ENCODE measurements around the gene SETD1A.
"Not testable (repeated sequence)": the region's sequence is repeated elsewhere in the genome, so short reads cannot be mapped to it uniquely, and the experiment has no call there.

Gene SETD1A

DNA sequence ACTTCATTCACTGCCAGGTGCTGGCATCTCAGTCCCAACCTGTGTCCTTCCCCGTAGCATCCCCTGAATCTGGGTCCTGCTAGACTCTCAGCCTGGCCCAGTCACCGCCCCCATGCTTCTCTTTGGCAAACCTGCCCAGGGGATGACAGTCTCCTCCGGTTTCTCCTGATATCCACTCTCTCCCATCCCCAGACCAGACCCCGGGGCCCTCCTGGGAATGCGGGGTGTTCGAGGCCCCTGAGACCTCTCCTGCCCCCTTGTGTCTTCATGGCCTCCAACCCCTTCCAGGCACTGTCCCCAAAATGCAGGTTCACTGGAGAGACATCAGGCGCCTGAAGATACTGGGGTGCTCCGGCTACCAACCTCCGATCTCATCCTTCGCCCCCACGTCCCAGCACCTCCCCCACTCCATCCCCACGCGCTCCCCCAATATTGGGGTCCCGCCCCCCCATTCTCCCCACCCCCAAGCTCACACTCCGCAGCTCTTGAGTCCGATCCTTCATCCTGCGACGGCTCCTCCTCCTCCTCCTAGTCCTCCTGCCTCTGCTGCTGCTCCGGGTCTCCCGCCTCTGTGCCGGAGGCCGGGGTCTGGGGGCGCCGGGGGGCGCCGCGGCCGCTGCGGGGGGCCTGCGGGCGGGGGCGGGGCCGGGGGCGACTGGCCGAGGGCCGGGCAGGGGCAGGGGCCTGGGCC is 52.5 kb downstream of the SETD1A start:
- TF ChIP-seq POLR2A (IDR thresholded peaks at IDR 0.05; ENCODE audit: extremely low read depth, insufficient read length) (no peak), MYC (IDR thresholded peaks at IDR 0.05; ENCODE audit: low read depth, low read length) (no peak)
- TF ChIP-seq, protein P1, sequence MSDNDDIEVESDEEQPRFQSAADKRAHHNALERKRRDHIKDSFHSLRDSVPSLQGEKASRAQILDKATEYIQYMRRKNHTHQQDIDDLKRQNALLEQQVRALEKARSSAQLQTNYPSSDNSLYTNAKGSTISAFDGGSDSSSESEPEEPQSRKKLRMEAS (IDR thresholded peaks at IDR 0.05; ENCODE audit: low read depth, low read length): no peak
- TF ChIP-seq, protein P2, sequence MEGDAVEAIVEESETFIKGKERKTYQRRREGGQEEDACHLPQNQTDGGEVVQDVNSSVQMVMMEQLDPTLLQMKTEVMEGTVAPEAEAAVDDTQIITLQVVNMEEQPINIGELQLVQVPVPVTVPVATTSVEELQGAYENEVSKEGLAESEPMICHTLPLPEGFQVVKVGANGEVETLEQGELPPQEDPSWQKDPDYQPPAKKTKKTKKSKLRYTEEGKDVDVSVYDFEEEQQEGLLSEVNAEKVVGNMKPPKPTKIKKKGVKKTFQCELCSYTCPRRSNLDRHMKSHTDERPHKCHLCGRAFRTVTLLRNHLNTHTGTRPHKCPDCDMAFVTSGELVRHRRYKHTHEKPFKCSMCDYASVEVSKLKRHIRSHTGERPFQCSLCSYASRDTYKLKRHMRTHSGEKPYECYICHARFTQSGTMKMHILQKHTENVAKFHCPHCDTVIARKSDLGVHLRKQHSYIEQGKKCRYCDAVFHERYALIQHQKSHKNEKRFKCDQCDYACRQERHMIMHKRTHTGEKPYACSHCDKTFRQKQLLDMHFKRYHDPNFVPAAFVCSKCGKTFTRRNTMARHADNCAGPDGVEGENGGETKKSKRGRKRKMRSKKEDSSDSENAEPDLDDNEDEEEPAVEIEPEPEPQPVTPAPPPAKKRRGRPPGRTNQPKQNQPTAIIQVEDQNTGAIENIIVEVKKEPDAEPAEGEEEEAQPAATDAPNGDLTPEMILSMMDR (IDR thresholded peaks at IDR 0.05; ENCODE audit: low read depth, low read length): no peak
- no peak overlapping the region for H3K4me3 ChIP-seq (ENCODE audit: low read depth, low read length)
- DNase-seq (ENCODE audit: low read depth): no peak

DNA sequence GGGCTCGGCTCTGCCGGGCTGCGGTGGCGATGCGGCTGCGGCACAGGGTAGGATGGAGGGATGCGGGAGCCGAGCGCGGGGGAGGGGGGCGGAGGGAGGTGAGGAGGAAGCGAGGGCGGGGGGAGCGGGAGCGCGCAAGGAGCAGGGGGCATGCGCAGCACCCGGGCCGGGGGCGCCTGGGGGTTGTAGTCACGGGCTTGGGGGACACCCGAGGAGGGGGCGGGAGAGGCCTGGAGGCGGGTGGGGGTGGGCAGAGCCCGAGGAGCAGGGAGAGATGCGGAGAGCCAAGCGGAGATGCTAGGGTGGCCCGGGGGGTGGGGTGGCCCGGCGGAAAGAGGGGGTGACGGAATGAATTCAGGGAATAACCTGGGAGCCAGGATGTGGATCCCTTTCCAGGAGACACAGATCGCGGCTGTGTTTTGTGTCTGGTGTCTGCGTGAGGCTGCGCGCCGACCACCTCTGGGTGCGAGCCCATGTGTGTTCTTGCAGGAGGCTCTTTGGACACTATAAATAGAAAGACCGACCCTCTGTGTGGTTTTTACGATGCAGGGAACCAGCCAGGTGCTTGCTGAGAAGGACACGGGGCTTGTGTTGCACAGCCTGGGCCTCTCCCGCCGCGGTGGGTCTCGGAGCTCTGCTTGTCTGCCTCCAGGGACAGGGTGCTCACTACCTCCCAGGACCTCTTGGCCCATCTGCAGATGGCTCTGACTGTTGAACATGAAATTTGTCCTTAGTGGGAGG is 53.2 kb downstream of the SETD1A start, which contains the start of gene STX1B:
Gene STX1B, minus strand, starts transcription at position 54 of the 741 bp plus-strand sequence. CDS start 242 bp downstream, outside the sequence.
- DNase-seq (ENCODE audit: low read depth): no peak
- TF ChIP-seq MYC (IDR thresholded peaks at IDR 0.05; ENCODE audit: low read depth, low read length) (no peak), POLR2A (IDR thresholded peaks at IDR 0.05; ENCODE audit: extremely low read depth, insufficient read length) (no peak)
- TF ChIP-seq, protein P1 (IDR thresholded peaks at IDR 0.05; ENCODE audit: low read depth, low read length): no peak
- TF ChIP-seq, protein P2 (IDR thresholded peaks at IDR 0.05; ENCODE audit: low read depth, low read length): no peak
- no peak within 1 kb of the TSS for H3K4me3 ChIP-seq (ENCODE audit: low read depth, low read length)

DNA sequence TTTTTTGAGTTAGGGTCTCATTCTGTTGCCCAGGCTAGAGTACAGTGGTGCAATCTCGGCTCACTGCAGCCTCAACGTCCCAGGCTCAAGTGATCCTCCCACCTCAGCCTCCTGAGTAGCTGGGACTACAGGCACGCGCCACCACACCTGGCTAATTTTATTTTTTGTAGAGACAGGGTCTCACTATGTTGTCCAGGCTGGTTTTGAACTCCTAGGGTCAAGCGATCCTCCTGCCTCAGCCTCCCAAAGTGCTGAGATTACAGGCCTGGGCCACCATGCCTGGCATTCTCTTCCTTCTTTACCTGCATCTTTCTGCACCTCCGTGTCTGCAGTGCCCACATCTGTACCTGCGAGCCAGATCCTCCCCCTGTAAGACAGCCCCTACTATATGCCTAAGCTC is 54.3 kb downstream of the SETD1A start:
- DNase-seq (ENCODE audit: low read depth): not testable (repeated sequence)

DNA sequence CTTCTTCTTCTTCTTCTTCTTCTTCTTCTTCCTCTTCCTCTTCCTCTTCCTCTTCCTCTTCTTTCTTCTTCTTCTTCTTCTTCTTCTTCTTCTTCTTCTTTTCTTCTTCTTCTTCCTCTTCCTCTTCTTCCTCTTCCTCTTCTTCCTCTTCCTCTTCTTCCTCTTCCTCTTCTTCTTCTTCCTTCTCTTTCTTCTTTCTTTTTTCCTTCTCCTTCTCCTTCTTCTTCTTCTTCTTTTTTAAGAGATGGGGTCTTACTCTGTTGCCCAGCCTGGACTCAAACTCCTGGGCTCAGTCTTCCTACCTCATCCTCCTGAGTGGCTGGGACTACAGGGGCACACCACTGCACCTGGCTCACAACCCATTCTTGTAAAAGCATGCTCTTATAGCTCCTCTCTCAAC is 55.7 kb downstream of the SETD1A start:
- not testable (repeated sequence) for H3K4me3 ChIP-seq (ENCODE audit: low read depth, low read length); DNase-seq (ENCODE audit: low read depth)

More for the DNA sequence above, 54.3 kb downstream of the SETD1A start:
- not testable (repeated sequence) for H3K4me3 ChIP-seq (ENCODE audit: low read depth, low read length)

DNA sequence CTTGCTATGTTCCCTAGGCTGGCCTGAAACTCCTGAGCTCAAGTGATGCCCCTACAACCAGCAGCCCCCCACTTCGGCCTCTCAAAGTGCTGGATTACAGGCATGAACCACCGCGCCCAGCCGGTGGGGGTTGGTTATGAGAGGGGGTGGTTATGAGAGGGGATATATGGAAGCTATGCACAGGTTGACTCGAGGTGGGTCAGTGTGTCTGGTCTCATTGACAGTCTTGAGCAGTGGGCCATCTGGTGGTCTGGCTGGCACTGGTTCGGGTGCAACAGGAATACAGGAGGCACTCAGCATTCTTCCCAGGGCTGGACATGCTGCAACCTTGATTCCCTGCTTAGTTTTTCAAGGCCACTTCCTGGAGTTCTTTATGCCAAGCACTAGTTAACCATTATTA is 58.5 kb downstream of the SETD1A start:
- DNase-seq (ENCODE audit: low read depth): no peak
- no peak overlapping the region for H3K4me3 ChIP-seq (ENCODE audit: low read depth, low read length)
- no peak for TF ChIP-seq POLR2A (IDR thresholded peaks at IDR 0.05; ENCODE audit: extremely low read depth, insufficient read length)
- TF ChIP-seq, protein P2 (IDR thresholded peaks at IDR 0.05; ENCODE audit: low read depth, low read length): no peak
- TF ChIP-seq, protein P1 (IDR thresholded peaks at IDR 0.05; ENCODE audit: low read depth, low read length): no peak
- TF ChIP-seq MYC (IDR thresholded peaks at IDR 0.05; ENCODE audit: low read depth, low read length): no peak

DNA sequence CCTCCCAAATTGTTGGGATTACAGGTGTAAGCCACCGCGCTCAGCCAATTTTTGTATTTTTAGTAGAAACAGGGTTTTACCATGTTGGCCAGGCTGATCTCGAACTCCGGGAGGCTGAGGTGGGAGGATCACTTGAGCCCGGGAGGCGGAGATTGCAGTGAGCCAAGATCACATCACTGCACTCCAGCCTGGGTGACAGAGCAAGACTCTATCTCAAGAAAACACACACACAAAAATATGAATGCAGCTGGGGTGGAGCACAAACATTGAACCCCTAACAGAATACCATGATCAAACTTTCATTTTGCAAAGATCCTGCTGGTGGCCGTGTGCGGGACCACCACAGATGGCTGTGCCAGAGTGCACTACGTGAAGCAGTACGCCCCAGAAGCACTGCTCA is 60.2 kb downstream of the SETD1A start:
- not testable (repeated sequence) for DNase-seq (ENCODE audit: low read depth); H3K4me3 ChIP-seq (ENCODE audit: low read depth, low read length)

DNA sequence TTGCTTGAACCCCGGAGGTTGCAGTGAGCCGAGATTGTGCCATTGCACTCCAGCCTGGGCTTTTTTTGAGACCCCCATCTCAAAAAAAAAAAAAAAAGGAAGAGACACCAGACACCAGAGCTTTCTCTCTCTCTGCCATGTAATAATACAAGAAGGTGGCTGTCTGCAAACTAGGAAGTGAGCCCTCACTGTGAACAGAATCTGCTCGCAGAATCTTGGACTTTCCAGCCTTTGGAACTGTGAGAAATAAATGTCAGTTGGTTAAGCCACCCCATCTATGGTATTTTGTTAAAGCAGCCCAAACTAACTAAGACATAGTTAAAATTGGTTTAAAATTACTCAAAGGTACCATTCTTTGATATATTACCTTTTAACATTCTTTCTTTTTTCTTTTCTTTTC is 63.0 kb downstream of the SETD1A start:
- TF ChIP-seq, protein P1 (IDR thresholded peaks at IDR 0.05; ENCODE audit: low read depth, low read length): no peak
- TF ChIP-seq, protein P2 (IDR thresholded peaks at IDR 0.05; ENCODE audit: low read depth, low read length): no peak
- DNase-seq (ENCODE audit: low read depth): no peak
- H3K4me3 ChIP-seq (ENCODE audit: low read depth, low read length): no peak overlapping the region

All from NB4 (cell line).